ENCODE measurements around the gene NELL1.
"Not testable (repeated sequence)": the region's sequence is repeated elsewhere in the genome, so short reads cannot be mapped to it uniquely, and the experiment has no call there.

NELL1 gene

GRCh38 chr11:20771681-20772080 lies 102.3 kb downstream of the NELL1 start:
- no peak for DNase-seq

DNA sequence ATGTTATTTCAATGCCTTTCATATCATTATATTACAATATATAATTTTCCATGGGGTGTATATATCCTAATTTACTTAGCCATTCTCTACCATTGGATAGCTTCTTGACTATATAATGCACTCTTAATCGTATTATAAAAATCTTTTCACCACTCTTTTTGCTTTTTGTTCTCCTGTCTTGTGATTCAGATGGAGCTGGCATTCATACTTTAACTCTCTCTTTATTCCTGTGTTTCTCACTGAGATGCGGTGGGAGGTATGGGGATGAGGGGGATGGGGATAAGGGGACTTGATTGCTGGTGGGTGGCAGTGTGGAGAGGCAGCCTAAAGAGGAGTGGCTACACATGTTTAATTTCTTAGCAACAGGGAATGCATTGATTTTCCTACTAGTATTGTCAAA lies 105.9 kb downstream of the NELL1 start:
- DNase-seq: no peak

GRCh38 chr11:20782775-20783174 lies 113.4 kb downstream of the NELL1 start:
- no peak for DNase-seq

GRCh38 chr11:20783220-20783619 lies 113.8 kb downstream of the NELL1 start:
- DNase-seq: no peak

DNA sequence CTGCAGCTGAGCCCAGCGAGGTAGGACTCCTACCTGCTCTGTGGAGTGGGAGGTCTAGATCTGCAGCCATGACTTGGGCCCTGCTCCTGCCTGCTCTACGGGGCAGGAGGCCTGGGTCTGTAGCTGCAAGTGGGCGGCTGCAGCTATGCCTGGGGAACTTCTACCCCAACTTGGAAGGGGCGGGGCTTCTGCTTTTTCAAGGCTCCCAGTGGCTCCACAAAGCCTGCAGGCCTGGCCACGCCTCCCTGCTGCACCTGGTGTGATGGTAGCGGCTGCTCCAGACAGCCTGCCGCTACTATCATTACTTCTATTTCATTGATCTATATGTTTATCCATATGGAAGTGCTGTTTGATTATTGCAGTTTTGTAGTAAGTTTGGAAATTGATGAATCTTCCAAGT lies 121.2 kb downstream of the NELL1 start:
- DNase-seq: no peak

- DNase-seq: no peak
These were observed 125.6 kb downstream of the NELL1 start for GRCh38 chr11:20795005-20795404.

- no peak for DNase-seq
These were observed 138.9 kb downstream of the NELL1 start for GRCh38 chr11:20808328-20808727.

DNA sequence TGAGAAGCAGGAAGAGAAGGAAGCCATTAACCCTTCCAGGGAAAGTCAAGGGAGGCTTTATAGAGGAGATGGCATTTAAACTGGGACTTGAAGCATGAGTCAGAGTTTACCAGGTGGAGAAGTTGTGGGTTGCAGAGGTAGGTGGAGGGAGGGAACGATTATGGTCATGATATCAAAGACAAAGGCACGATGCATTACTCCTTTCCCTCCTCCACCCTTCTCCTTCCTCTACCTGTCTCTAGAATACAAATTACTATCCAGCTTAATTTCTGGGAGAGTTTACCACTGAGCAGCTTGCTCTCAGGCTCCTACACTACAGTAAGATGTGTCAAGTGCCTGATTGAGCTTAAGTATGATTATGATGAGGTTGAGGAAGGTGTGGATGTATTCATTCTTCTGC lies 151.7 kb downstream of the NELL1 start:
- DNase-seq: no peak

DNA sequence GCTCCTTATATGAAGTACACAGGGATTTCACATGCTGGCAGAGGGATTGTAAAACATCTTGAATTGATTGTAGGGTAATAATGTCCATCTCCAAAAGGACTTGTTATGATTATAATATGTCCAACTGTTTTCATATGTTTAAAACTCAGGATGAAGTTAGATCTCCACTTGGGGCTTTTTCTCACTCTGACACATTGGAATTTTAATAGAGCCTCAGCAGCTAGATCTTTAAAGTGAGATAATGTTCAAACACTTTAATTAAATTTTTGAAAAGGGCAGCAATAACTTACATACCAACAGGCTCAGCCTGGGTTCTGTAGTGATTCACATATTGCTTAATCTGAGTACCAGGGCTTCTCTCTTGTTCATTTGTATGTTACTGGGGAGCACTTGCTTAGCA lies 152.1 kb downstream of the NELL1 start:
- DNase-seq: no peak

GRCh38 chr11:20824773-20825172 lies 155.4 kb downstream of the NELL1 start:
- DNase-seq: no peak

- no peak for DNase-seq
These were observed 166.2 kb downstream of the NELL1 start for GRCh38 chr11:20835561-20835960.

DNA sequence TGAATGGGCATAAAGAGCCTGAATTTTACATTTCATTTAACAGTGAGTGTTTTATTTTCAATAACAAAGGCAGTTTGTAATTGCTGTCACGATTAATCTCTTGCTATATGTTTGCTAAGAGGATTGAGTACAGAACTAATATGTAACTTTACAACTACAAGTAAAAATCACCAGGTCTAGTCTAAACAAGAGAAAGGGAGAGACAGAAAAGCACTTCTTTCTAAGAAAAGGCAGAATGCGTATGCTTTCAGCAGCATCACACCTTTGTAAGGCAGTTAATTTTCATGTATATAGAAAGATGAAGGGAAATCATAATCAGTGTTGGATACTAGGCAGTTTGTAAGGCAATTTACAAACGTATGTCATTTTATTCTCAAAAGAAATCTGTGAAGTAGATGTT lies 169.8 kb downstream of the NELL1 start:
- no peak for DNase-seq

DNA sequence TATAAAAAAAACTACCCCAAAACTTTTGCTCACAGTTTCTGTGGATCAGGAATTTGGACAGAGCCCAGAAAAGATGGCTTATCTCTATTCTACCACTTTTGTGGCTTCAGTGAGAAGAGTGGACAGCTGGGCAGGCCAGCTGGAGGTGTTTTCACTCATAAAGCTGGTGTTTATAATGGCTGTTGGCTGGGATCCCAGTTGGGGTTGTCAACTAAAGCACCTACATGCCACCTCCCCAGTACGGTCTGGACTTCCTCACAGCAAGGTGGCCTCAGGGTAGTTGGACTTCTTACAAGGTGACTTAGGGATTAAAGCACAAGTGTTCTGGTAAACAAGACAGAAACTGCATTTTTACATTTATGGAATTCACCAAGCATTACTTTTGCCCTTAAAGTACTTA lies 171.0 kb downstream of the NELL1 start:
- DNase-seq: peak; percentile 49

DNA sequence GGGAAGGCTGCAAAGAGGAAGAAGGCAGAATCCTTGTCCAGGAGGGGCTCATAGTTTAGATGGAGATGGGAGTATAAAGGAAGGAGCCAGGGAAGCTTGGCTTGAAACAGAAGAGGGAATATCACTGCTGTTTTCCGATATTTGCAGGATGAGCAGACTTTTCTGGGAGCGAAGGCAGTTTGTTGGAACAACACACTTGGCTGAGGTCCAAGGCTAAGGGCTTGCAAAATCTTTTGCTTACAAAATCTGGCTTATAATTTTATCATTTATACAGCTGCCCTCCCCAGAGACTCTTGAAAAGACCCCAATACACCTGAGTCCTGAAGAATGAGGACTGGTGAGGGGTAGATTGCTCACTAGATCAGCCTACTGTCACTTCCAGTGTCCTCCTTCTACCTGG lies 174.8 kb downstream of the NELL1 start:
- no peak for DNase-seq

- no peak for DNase-seq
These were observed 175.2 kb downstream of the NELL1 start for GRCh38 chr11:20844630-20845029.

DNA sequence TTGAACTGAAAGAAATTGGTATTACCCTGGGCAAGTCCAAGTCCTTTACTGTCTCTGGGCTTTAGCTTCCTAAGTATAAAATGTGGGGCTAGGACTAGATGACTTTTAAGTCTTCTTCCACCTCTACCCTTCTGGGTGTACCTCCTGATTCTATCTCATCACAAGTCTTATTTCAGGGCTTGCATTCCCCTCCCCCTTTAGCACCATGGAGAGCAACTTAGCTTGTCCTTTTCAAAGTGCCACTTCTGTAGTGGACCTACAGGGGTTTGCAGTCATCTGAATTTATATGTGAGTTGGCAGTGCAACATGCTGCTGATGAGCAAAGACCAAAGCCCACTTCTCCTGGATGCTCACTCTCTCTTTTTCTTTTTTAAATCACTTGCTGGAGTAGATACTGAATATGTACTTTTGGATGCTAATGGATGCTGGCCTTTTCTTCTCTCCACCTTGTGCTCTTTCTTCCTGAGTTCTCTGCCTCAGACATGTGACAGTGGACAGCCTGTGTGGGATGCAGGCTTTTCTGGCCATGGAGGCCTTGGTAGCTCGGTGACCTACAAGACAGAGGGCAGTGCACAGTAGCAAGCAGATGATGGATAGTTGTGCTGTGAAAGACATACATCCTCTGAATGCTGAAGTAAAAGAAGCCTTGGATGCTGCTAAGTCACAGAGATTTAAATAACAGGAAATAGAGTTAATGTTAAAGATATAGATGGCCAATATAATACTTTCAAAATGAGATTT lies 185.0 kb downstream of the NELL1 start:
- no peak for DNase-seq

DNA sequence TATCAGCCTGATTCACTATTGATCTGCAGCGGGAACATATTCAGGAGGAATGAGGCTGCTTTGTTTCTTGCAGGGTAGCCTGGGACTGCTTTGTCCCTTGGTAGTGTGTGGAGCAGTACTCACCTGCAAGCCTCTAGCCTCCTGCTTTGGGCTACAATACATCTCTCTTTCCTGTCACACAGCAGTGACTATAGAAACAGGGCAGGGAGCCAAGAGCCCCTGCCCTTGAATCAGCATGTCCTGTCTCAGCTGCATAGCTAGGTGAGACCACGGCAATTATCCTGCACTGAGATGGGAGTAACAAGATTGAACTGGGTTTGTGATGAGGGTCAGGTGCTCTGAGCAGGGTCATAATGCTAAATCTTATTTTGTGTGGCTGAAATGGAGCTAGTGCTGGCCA lies 191.9 kb downstream of the NELL1 start:
- DNase-seq: peak; percentile 46

GRCh38 chr11:20862263-20862662 lies 192.9 kb downstream of the NELL1 start:
- DNase-seq: not testable (repeated sequence)

GRCh38 chr11:20864628-20865027 lies 195.2 kb downstream of the NELL1 start:
- DNase-seq: no peak

DNA sequence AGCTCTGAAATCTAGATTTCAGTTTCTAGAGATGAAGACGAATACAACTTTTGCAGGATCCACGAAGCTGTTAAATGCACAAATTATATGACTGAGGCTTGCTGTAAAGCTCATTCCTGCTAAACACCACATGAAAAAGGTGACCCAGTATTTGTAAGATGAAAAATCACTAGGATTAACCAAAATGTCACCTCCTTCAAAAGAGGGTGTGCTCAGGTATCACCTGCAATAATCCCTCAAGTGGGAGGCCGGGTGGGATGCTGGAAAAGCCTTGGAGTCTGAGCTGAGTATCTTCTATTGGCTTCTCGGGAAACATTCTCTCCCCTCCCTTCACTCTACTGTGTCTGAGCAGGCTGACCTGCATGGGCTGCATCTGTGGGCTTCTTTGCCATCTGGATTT lies 195.8 kb downstream of the NELL1 start:
- DNase-seq: no peak

GRCh38 chr11:20869123-20869522 lies 199.7 kb downstream of the NELL1 start:
- DNase-seq: no peak

- DNase-seq: no peak
These were observed 203.7 kb downstream of the NELL1 start for GRCh38 chr11:20873054-20873453.

GRCh38 chr11:20874358-20874757 lies 205.0 kb downstream of the NELL1 start:
- no peak for DNase-seq

- DNase-seq: no peak
These were observed 206.5 kb downstream of the NELL1 start for GRCh38 chr11:20875889-20876288.

DNA sequence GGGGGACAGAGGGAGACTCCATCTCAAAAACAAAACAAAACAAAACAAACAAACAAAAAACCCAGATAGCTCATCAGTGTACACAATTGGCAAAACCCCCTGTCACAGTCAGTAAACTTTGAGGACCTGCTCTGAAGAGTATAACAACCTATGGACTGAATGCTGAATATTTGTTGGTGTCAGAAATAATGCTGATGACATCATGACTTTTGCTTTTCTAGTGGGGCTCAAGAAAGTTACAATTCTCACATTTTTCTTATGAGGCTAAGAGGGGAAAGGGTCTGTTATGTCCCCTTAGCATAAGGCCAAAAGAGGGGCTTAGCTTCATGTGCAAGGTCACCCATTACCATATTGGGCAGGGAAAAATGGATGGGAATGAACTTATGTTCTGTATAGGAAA lies 207.4 kb downstream of the NELL1 start:
- DNase-seq: no peak

Measured in DMS79 treated with DMSO at 0.1 percent for 48 hours (cell line).